Astrocyte of the spinal cord (primary cell): Measurements from ENCODE around the gene EIPR1.

Experiments used
- DNase-seq: peaks from one replicate; pipeline ENCODE4 v3.0.0; 2011; ENCODE audit warnings: low read depth, low spot score
- H3K4me3 ChIP-seq: 2 replicates; pipeline ENCODE4 v1.5.1; 2011; ENCODE audit warnings: low read depth, mild to moderate bottlenecking, low read length, moderate library complexity
- CTCF ChIP-seq: IDR thresholded peaks from 2 replicates; pipeline ENCODE4 v1.5.1; 2012; ENCODE audit warnings: low read depth, mild to moderate bottlenecking, low read length, inconsistent platforms
- in situ Hi-C: cut with HindIII; loops from 2 replicates; pipeline ENCODE4 v1.10.0; 2017; ENCODE audit warnings: low sequenced_read_pairs

Gene EIPR1

GRCh38 chr2:3248754-3249475 lies 128.7 kb downstream of the EIPR1 start:
- H3K4me3 ChIP-seq: no peak overlapping the region
- in situ Hi-C loops: no loop called here
- DNase-seq: no peak
- no peak for TF ChIP-seq CTCF

GRCh38 chr2:3246928-3247714 lies 130.5 kb downstream of the EIPR1 start:
- TF ChIP-seq CTCF: no peak
- DNase-seq: no peak
- in situ Hi-C loops: no loop called here
- no peak overlapping the region for H3K4me3 ChIP-seq

GRCh38 chr2:3246406-3246805 lies 131.2 kb downstream of the EIPR1 start:
- TF ChIP-seq CTCF: no peak
- DNase-seq: no peak
- in situ Hi-C loops: no loop called here
- no peak overlapping the region for H3K4me3 ChIP-seq

GRCh38 chr2:3244486-3244885 lies 133.1 kb downstream of the EIPR1 start:
- in situ Hi-C loops: no loop called here
- TF ChIP-seq CTCF: no peak
- H3K4me3 ChIP-seq: no peak overlapping the region
- DNase-seq: no peak

GRCh38 chr2:3243804-3244203 lies 133.8 kb downstream of the EIPR1 start:
- in situ Hi-C loops: no loop called here
- H3K4me3 ChIP-seq: no peak overlapping the region
- no peak for DNase-seq
- TF ChIP-seq CTCF: no peak

- H3K4me3 ChIP-seq: no peak overlapping the region
- no peak for TF ChIP-seq CTCF
- DNase-seq: no peak
- in situ Hi-C loops: no loop called here
Observed at GRCh38 chr2:3242747-3243369, 134.8 kb downstream of the EIPR1 start.
